ENCODE data around the gene ENTPD2.
A peak's percentile ranks its signal among the peaks of the same experiment; 100 is the strongest.
"Not testable (repeated sequence)": the region's sequence is repeated elsewhere in the genome, so short reads cannot be mapped to it uniquely, and the experiment has no call there.

Gene ENTPD2

DNA sequence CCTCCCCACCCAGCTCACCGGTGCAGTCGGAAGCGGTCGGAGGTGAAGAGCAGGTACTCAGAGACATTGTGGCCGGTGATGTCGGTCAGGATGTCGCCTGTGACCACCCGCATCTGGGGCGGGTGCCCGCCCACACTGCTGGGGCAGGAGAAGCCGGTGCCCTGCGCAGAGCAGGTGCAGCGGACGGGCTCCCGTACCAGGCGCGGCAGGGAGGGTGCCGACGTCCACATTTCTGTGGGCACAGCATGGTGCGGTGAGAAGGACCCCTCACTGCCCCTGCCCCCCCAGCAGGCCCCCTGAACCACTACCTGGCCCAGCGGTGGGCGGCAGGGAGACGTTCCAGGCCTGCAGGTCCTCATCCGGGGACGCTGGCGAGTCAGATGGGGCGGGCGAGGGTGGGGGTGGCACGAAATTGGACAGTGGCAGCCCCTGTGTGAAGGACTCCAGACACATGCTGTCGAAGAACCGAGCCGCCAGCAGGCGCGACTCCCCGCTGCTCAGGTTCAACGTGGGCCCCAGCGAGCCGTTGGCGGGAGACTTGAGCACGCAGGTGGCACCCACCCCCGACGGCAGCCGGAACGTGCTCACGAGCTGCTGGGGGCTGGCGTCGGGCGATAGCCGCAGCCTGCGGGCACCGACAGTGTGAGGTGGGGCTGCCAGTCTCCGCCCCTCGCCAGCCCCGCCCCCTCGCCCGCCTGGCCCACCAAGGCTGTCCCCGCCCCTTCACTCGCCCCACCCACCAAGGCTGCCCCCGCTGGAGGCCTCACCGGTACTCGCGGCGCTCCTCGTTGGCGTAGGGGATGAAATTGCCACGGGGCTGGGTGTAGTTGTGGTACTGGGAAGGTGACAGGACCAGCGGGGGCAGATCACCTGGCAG is 40.9 kb downstream of the ENTPD2 start:
- DNase-seq, result no peak

DNA sequence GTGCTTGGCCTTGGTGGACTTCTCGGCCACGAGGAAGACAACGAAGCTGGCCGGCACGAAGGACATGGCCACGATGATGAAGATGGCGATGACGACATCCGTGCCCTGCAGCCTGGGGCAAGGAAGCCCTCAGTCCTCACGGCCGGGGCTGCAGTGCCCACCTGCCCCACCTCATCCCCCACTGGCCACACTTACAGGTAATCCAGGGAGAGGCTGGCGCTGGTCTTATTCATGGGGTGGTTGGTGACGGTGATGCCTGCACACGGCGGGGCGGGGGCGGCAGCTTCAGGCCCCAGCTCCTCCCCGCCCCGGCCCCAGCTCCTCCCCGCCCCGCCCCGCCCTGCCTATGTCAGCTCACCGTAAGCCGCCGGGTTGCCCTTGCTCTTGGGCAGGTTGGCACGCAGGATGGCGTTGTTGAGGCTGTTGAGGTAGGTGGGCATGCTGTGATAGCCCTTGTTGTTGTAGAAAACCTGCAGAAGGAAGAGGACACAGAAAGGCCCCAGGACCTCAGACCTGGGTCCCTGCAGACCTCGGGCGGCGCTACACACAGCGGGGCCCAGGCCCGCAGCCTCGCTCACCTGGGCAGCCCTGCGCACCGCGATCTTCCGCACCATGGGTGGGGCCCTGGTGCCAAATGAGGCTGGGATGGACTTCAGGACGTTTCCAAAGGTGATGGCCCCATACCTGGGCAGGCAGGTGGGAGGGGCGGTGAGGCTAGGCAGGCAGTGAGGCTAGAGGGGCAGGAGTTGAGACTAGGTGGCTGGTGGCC is 41.8 kb downstream of the ENTPD2 start:
- no peak for DNase-seq

DNA sequence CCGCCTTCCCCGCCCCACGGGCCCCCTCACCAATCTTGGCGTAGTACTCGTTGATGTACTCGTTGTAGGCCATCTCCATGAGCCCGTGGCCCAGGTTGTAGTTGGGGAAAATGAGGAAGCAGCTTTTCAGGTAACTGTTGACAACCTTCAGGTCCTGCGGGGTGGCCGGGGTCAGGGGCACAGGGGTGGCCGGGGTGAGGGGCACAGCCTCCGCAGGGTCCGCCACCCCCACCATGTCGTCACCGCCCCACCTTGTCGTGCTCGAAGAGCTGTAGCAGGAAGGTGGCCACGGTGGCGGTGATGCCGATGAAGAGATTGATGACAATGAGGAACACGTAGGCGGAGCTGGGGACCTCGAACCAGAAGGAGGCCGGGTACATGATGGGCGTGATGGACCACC is 42.7 kb downstream of the ENTPD2 start:
- DNase-seq, result no peak

DNA sequence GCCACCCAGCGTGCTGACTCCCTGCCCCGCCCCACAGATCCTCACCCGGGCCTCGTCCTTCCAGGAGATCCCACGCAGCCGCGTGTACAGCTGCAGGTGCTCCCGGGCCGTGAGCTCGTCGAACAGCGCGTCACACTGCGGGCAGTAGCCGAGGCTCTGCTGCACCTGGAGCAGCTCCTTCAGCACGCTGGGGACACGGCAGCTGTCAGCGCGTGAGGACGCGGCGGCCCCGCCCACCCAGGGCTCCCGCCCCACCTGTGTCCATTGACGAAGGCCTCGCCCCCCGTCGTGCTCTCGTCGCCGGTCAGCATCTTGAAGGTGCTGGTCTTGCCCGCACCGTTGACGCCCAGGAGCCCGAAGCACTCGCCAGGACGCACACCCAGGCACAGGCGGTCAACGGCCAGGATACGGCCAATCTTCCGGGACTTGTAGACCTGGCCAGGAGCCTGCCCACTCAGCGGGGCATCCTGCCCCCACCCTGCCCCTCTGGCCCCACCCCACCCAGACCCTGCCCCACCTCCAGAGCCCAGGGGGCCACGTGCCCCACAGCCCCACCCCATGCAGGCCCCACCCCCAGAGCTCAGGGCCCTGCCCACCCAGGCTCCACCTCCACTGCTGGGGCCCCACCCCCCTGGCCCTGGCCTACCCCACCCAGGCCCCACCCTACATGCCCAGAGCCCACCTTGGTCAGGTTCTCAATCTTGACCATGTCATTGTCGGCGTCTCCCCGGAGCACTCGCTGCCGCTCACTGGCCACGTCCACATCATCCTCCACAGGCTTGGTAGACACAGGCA is 43.7 kb downstream of the ENTPD2 start:
- no peak for DNase-seq

DNA sequence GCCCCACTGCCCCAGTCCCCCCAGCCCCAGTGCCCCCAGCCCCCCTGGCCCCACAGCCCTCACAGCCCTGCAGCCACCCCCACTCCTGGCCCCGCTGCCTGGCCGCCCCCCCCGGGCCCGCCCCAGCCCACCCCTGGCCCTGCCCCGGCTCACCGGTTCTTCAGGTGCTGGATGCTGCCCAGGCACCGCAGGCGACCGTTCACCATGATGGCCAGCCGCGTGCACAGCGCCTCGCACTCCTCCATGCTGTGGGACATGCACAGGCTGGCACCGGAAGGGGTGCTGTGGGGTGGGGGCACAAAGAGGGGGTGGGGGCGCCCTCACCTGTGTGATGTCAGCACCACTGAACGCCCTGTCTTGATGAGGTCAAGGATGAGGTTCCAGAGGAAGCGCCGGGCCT is 44.6 kb downstream of the ENTPD2 start:
- DNase-seq, result no peak

DNA sequence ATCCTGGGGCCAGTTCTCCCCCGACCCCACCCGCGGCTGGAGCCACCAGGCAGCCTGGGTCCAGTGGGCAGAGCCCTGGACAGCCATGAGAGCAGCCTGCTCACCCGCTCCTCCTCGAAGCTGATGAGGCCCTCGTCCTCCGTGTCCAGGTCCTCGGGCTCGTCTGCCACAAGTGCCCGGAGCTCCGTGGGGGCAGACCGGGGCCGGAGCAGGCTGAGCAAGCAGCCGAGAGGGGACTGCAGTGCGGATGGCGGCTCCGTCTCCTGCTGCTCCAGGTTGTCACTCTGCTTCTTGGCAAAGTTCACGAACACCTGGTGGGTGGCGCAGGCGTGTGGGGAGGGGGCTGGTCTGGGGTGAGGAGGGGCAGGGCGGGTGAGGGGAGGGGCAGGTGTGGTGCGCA is 45.5 kb downstream of the ENTPD2 start:
- DNase-seq, result no peak

DNA sequence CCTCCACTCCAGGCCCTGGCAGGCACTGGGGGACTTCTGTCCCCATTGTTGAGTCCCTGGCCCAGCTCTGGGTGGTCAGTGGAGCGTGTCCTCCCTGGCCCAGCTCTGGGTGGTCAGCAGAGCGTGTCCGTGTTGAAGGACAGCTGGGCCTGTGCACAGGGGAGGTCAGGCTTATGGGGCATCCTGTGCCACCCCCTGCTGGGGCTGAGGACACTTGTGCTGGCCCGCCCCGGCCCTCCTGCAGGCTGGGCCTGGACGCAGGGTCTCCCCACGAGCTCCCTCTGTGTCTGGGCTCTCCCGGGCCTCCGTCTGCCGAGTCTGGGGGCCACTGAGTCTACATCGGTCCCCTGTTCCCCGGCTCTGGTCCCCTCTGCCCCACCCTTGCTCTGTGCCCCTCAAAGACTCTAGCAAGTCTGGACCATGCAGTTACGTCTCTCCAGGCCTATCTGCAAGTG is 46.0 kb downstream of the ENTPD2 start:
- DNase-seq, result no peak

DNA sequence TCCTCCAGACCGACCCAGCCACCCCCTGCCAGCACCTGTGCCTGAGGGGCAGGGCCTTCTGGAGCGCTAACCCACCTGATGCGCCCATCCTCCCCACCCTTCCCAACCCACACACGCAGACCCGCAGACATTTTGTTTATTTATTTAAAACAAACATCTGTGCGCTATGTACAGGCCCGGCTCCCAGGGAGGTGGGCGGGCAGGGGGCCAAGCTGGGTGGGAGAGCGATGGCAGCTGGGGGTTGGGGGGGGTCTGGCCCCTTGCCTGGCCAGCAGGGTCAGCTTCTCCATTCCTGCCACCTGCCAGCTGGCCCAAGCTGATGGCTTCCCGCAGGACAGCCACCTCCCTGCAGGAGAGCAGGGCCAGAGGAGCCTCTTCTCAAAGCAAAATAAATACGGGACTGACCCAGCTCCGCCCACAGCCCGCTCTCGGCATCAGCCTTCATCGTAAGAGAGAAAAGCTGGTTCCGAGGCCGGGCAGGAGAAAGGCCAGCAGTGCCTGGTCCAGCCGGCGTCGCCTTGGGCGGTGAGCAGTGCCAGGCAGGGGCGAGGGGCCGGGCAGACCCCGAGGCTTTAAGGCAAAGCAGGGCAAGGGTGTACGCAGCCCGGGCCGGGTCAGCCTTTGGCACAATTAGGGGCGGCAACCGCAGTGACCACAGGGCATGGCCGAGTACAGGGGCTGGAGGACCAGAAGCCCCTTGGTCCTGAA is 46.6 kb downstream of the ENTPD2 start:
- DNase-seq, result no peak

DNA sequence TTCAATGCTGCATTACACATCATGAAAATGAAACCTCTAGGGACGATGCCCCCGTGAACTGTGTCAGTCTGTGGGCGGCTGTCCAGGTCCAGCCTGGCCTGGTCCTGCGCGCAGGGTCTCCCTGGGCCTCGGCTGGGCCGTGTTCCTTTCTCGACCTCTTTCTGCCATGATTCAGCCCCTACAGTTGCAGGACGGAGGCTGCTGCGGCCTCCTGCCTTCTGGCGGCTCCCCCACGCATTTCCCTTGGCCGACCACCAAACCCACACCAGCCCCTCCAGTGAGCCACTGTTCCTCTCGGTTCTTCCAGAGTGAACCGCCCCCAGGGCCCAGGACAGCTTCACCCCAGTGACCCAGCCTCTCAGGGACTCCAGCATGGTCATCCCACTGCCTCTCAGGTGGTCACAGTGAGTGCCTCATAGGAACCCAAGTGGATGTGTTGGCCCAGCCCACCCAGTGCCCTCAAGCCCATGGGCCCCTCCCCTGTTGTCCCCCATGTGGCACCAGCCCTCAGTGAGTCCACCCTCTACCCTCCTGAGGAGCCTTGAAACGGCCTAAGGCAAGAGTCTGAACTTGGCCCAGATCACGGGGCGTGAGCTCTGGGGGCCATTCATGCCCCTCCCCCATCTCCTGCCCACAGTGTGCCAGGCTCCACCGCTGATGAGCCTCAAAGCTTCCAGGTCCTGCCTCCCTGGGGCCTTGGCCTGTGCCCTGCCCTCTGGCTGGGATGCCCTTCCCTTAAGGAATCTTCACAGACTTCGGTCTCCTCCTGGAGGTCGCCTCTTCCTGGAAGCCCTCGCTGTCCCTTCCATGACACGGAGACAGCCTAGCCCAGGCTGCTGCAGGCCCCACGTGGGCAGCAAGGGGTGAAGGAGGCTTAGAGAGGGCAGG is 47.5 kb downstream of the ENTPD2 start:
- no peak for DNase-seq

DNA sequence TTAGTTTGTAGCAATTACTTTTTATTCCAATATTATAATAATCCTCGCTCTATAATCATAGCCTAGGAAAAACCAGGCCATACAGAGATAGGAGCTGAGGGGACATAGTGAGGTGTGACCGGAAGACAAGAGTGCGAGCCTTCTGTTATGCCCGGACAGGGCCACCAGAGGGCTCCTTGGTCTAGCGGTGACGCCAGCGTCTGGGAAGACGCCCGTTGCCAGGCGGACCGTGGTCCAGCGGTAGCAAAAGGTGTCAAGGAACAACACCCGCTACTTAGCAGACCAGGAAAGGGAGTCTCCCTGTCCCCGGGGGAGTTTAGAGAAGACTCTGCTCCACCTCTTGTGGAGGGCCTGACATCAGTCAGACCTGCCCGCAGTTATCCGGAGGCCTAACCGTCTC is 49.6 kb downstream of the ENTPD2 start:
- DNase-seq, result not testable (repeated sequence)

DNA sequence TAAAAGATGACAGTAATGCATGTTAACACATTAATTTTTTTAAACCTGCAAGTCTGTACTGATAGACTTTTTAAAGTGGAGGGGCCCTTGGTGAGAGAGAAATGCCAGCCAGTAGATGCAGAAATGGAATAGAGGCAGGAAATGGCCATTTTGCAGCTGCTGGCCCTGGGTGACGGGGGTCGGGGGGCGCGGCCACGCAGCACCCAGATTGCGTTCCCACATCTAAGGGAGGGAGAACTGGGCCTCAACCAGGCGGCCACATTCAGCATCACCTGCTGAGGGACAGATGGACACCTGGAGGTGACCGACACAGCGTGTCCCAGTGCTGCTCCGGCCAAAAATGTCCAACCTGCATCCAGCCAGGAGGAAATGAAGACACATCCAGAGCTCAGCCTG is 51.2 kb downstream of the ENTPD2 start:
- no peak for DNase-seq

DNA sequence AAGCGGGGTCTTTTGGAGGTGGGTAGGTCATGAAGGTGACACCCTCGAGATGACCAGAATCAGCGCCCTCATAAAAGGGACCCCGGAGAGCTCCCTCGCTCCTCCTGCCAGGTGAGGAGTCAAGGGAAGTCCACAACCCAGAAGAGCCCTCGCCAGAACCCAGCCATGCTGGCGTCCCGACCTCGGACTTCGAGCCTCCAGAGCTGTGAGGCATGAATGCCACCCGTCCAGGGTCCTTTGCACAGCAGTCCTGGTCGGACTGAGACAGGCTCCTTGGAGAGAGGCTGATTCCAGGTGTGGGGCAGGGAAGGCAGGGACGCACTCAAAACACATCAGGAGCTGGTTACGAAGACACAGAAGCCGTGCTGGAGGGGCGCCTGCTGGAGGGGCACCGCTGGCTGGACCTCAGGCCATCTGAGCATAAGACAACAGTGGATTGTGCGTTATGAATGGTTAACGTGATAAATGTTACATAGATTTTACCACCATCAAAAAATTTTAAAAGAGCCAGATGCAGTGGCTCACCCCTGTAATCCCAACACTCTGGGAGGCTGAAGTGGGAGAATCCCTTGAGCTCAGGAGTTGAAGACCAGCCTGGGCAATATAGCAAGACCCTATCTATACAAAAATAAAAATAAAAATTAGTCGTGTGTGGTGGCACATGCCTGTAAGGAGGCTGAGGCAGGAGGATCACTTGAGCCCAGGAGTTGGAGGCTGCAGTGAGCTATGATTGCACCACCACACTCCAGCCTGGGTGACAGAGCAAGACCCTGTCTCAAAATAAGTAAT is 51.8 kb downstream of the ENTPD2 start:
- no peak for DNase-seq

DNA sequence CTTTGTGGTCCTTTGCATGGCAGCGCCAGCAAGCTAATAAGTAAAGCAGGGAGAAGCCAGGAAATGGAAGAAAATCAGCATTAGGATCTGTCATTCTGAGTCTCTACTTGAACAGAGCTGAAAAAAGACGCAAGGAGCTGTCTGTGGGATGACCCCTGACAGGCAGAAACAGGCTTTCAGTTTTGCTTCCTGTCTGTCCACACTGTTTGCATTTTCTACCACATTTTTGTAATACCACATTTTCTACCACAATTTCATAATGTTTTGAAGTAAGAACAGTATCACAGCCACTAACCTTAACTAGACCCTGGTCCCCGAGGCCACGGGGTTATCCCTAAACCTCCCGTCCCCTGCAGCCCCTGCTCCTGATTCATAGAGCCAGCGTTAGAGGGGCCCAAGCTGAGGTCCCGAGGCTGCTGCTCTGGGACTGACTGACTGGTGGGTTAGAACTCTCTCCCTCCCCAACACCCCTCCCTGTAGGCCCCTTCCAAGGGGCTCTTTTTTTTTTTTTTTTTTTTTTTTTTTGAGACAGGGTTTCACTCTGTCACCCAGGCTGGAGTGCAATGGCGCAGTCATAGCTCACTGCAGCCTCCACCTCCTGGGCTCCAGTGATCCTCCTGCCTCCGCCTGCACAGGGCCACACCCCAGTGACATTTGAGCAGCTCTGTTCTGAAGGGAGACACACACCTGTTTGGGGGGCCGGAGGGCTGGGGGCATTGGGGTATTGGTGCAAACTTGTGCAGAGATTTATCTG is 53.5 kb downstream of the ENTPD2 start:
- peak; percentile 65 for DNase-seq

All from GF-D8 (cell line).